ENCODE data around the gene TLR2.

GRCh38 chr4:153634738-153635353 lies 49.2 kb upstream of the TLR2 start:
- TF ChIP-seq CTCF (conservative IDR thresholded peaks at IDR 0.05) (peak; percentile 60), ZFX (IDR thresholded peaks at IDR 0.05) (no peak)
